GM18861 (cell line): ENCODE data around the gene FAM107B.

Source experiments
- ATAC-seq: cut with Tn5 transposase; IDR thresholded peaks from one replicate; pipeline ENCODE4 v1.9.1; 2021; ENCODE audit not compliant: unreplicated experiment

FAM107B gene

GRCh38 chr10:14518149-14518548, 256.5 kb downstream of the FAM107B start:
- ATAC-seq, result no peak

GRCh38 chr10:14513123-14513522, 261.6 kb downstream of the FAM107B start:
- no peak for ATAC-seq

- no peak for ATAC-seq
These were observed 264.4 kb downstream of the FAM107B start for GRCh38 chr10:14510346-14510745.

GRCh38 chr10:14508725-14509124, 266.0 kb downstream of the FAM107B start:
- no peak for ATAC-seq

GRCh38 chr10:14507781-14508180, 266.9 kb downstream of the FAM107B start:
- ATAC-seq, result no peak

- ATAC-seq, result no peak
These were observed 267.5 kb downstream of the FAM107B start for GRCh38 chr10:14507176-14507575.

GRCh38 chr10:14502431-14502830, 272.3 kb downstream of the FAM107B start:
- ATAC-seq, result no peak

- no peak for ATAC-seq
These were observed 274.4 kb downstream of the FAM107B start for GRCh38 chr10:14500172-14500765.

- ATAC-seq, result no peak
These were observed 275.1 kb downstream of the FAM107B start for GRCh38 chr10:14499601-14499904.

- no peak for ATAC-seq
These were observed 276.4 kb downstream of the FAM107B start for GRCh38 chr10:14498326-14498725.

- no peak for ATAC-seq
These were observed 282.9 kb downstream of the FAM107B start for GRCh38 chr10:14491811-14492210.

- no peak for ATAC-seq
These were observed 285.0 kb downstream of the FAM107B start for GRCh38 chr10:14489522-14490177.

- ATAC-seq, result no peak
These were observed 287.2 kb downstream of the FAM107B start for GRCh38 chr10:14487488-14487883.

GRCh38 chr10:14486777-14487487, 287.8 kb downstream of the FAM107B start:
- ATAC-seq, result no peak

- ATAC-seq, result no peak
These were observed 288.7 kb downstream of the FAM107B start for GRCh38 chr10:14485986-14486385.

GRCh38 chr10:14483417-14483816, 291.3 kb downstream of the FAM107B start:
- ATAC-seq, result no peak

GRCh38 chr10:14481752-14482151, 292.9 kb downstream of the FAM107B start:
- ATAC-seq, result no peak

GRCh38 chr10:14481014-14481413, 293.7 kb downstream of the FAM107B start:
- ATAC-seq, result no peak

- no peak for ATAC-seq
These were observed 296.1 kb downstream of the FAM107B start for GRCh38 chr10:14478604-14479003.

GRCh38 chr10:14478201-14478600, 296.5 kb downstream of the FAM107B start:
- no peak for ATAC-seq

- ATAC-seq, result no peak
These were observed 297.3 kb downstream of the FAM107B start for GRCh38 chr10:14477408-14477710.

GRCh38 chr10:14476641-14477407, 297.9 kb downstream of the FAM107B start:
- no peak for ATAC-seq
